Measurements from ENCODE around the gene ALK. TPM values are rescaled to one million over a fixed set of nuclear protein-coding genes. Genes with fewer than 3 reads are reported as not detected.

ALK gene
- total RNA-seq, 1 donor from 2014 or later: 0.14 TPM

GRCh38 chr2:29449499-29449898, 471.9 kb downstream of the ALK start:
- H3K27me3 ChIP-seq (ENCODE audit: low read depth): peaks cover 12% of the 10 kb centered on the region
- intact Hi-C loops (cut with micrococcal nuclease): no loop called here
- no peak overlapping the region for H3K27ac ChIP-seq (replicated peaks)
- H3K9me3 ChIP-seq (replicated peaks): no peaks in the 10 kb centered on the region
- no peaks in the 10 kb centered on the region for H3K4me1 ChIP-seq
- H3K4me3 ChIP-seq: no peak overlapping the region
- TF ChIP-seq CTCF (IDR thresholded peaks at IDR 0.05; ENCODE audit: borderline replicate concordance): no peak
- H3K36me3 ChIP-seq: no peaks in the 10 kb centered on the region
- no peak for DNase-seq

- Histone ChIP-seq H3K9me3 (replicated peaks) (no peaks in the 10 kb centered on the region), H3K36me3 (no peaks in the 10 kb centered on the region), H3K27me3 (ENCODE audit: low read depth) (peaks cover 2% of the 10 kb centered on the region), H3K4me1 (peaks cover 7% of the 10 kb centered on the region), H3K4me3 (no peak overlapping the region), H3K27ac (replicated peaks) (no peak overlapping the region)
- TF ChIP-seq CTCF (IDR thresholded peaks at IDR 0.05; ENCODE audit: borderline replicate concordance): no peak
- intact Hi-C loops (cut with micrococcal nuclease): no loop called here
- DNase-seq: no peak
Observed at GRCh38 chr2:29448096-29448688, 473.2 kb downstream of the ALK start.

GRCh38 chr2:29447513-29447912, 473.9 kb downstream of the ALK start:
- H3K27me3 ChIP-seq (ENCODE audit: low read depth): no peaks in the 10 kb centered on the region
- intact Hi-C loops (cut with micrococcal nuclease): no loop called here

GRCh38 chr2:29446847-29447246, 474.5 kb downstream of the ALK start:
- intact Hi-C loops (cut with micrococcal nuclease): no loop called here
- H3K27me3 ChIP-seq (ENCODE audit: low read depth): no peaks in the 10 kb centered on the region
- no peak for TF ChIP-seq CTCF (IDR thresholded peaks at IDR 0.05; ENCODE audit: borderline replicate concordance)
- H3K9me3 ChIP-seq (replicated peaks): no peaks in the 10 kb centered on the region
- H3K27ac ChIP-seq (replicated peaks): no peak overlapping the region
- H3K4me1 ChIP-seq: peaks cover 9% of the 10 kb centered on the region
- DNase-seq: no peak
- no peaks in the 10 kb centered on the region for H3K36me3 ChIP-seq
- H3K4me3 ChIP-seq: no peak overlapping the region

More at GRCh38 chr2:29447513-29447912, 473.9 kb downstream of the ALK start:
- DNase-seq: no peak
- Histone ChIP-seq H3K36me3 (no peaks in the 10 kb centered on the region), H3K9me3 (replicated peaks) (no peaks in the 10 kb centered on the region), H3K27ac (replicated peaks) (no peak overlapping the region), H3K4me1 (peaks cover 9% of the 10 kb centered on the region), H3K4me3 (no peak overlapping the region)
- no peak for TF ChIP-seq CTCF (IDR thresholded peaks at IDR 0.05; ENCODE audit: borderline replicate concordance)

- H3K27me3 ChIP-seq (ENCODE audit: low read depth): no peaks in the 10 kb centered on the region
- H3K36me3 ChIP-seq: no peaks in the 10 kb centered on the region
- intact Hi-C loops (cut with micrococcal nuclease): no loop called here
- H3K9me3 ChIP-seq (replicated peaks): no peaks in the 10 kb centered on the region
- peaks cover 9% of the 10 kb centered on the region for H3K4me1 ChIP-seq
- no peak overlapping the region for H3K4me3 ChIP-seq
- no peak for TF ChIP-seq CTCF (IDR thresholded peaks at IDR 0.05; ENCODE audit: borderline replicate concordance)
- peak; percentile 16 for DNase-seq
- no peak overlapping the region for H3K27ac ChIP-seq (replicated peaks)
Observed at GRCh38 chr2:29444150-29444549, 477.2 kb downstream of the ALK start.

Data from left ventricle myocardium inferior (tissue), 1 donor.